ENCODE measurements around the gene LRRFIP2.

Gene LRRFIP2

GRCh38 chr3:37198996-37199395 is 24.6 kb upstream of the LRRFIP2 start:
- H3K27ac ChIP-seq, result no peak overlapping the region
- TF ChIP-seq CTCF (conservative IDR thresholded peaks at IDR 0.05), result no peak

GRCh38 chr3:37198547-37198946 is 24.2 kb upstream of the LRRFIP2 start:
- TF ChIP-seq CTCF (conservative IDR thresholded peaks at IDR 0.05), result no peak
- H3K27ac ChIP-seq, result no peak overlapping the region

- no peak for TF ChIP-seq CTCF (conservative IDR thresholded peaks at IDR 0.05)
- H3K27ac ChIP-seq, result no peak overlapping the region
Measured at GRCh38 chr3:37197810-37198371, 23.5 kb upstream of the LRRFIP2 start.

GRCh38 chr3:37194533-37194932 is 20.2 kb upstream of the LRRFIP2 start:
- TF ChIP-seq CTCF (conservative IDR thresholded peaks at IDR 0.05), result no peak
- no peak overlapping the region for H3K27ac ChIP-seq

- no peak for TF ChIP-seq CTCF (conservative IDR thresholded peaks at IDR 0.05)
- H3K27ac ChIP-seq, result no peak overlapping the region
Measured at GRCh38 chr3:37190667-37191066, 16.3 kb upstream of the LRRFIP2 start.

- TF ChIP-seq CTCF (conservative IDR thresholded peaks at IDR 0.05), result no peak
Measured at GRCh38 chr3:37189109-37189508, 14.7 kb upstream of the LRRFIP2 start.

GRCh38 chr3:37183976-37184375 is 9.6 kb upstream of the LRRFIP2 start:
- TF ChIP-seq CTCF (conservative IDR thresholded peaks at IDR 0.05), result no peak
- H3K27ac ChIP-seq, result no peak overlapping the region

More at GRCh38 chr3:37189109-37189508, 14.7 kb upstream of the LRRFIP2 start:
- H3K27ac ChIP-seq, result no peak overlapping the region
